HepG2 (cell line): ENCODE measurements around the gene CDK5RAP1. TPM values are rescaled to one million over a fixed set of nuclear protein-coding genes. Genes with fewer than 3 reads are reported as not detected.
A peak's percentile ranks its signal among the peaks of the same experiment; 100 is the strongest.

Experiments used
- BHLHE40 ChIP-seq: IDR thresholded peaks from 2 replicates; pipeline ENCODE4 v1.6.1; 2011; ENCODE audit warnings: low read length, improper control_type of control experiment
- KMT2A ChIP-seq: sonication (generic); formaldehyde crosslinking; IDR thresholded peaks from 2 replicates; pipeline ENCODE4 v1.4.0; 2020; ENCODE audit warnings: missing genetic modification reagents
- MTF2 ChIP-seq: sonication (generic); formaldehyde crosslinking; IDR thresholded peaks from 2 replicates; pipeline ENCODE4 v1.5.0; 2020; ENCODE audit warnings: missing genetic modification reagents, borderline replicate concordance
- RARG ChIP-seq: sonication (generic); formaldehyde crosslinking; IDR thresholded peaks from 2 replicates; pipeline ENCODE4 v1.4.0; 2020; ENCODE audit warnings: low read depth, mild to moderate bottlenecking, missing genetic modification reagents
- REPIN1 ChIP-seq: sonication (generic); formaldehyde crosslinking; IDR thresholded peaks from 2 replicates; pipeline ENCODE4 v1.8.0; 2022; ENCODE audit warnings: missing genetic modification reagents, low read depth, mild to moderate bottlenecking, borderline replicate concordance
- ZNF670 ChIP-seq: sonication (generic); formaldehyde crosslinking; IDR thresholded peaks from 2 replicates; pipeline ENCODE4 v1.8.0; 2022; ENCODE audit warnings: mild to moderate bottlenecking, missing genetic modification reagents, borderline replicate concordance
- polyA plus RNA-seq, 8 experiments: library from polyadenylated mRNA; depleted of rRNA in 3 of 8; stranded (reverse) in 7 of 8; unstranded in 1 of 8; fragments of >200 nt; fragmentation: Illumina TruSeq in 4 of 8; extraction: Trizol in 4 of 8; gene quantifications; 2 replicates each; pipeline versions ENCODE4 v1.2.1 to v1.2.3, GENCODE V29; 2011 to 2016; ENCODE audit warnings: low read depth in 4 of 8, missing spikeins in 1 of 8, mixed read lengths in 1 of 8; ENCODE audit not compliant: insufficient read depth in 1 of 8
- total RNA-seq, 5 experiments: library from RNA; depleted of rRNA; stranded (reverse); fragments of >200 nt; fragmentation: Illumina TruSeq; extraction: Trizol; gene quantifications; 2 replicates each; pipeline ENCODE4 v1.2.3, GENCODE V29; 2016; ENCODE audit warnings: low read depth in 1 of 5
- TF ChIP-seq, protein P1 (sequence below): sonication (generic); formaldehyde crosslinking; IDR thresholded peaks from 2 replicates; pipeline ENCODE4 v1.9.0; 2022; ENCODE audit warnings: missing genetic modification reagents, mild to moderate bottlenecking, borderline replicate concordance
- TF ChIP-seq, protein P2 (sequence below): sonication (generic); formaldehyde crosslinking; IDR thresholded peaks from 2 replicates; pipeline ENCODE4 v1.5.0; 2020; ENCODE audit warnings: missing genetic modification reagents
- TF ChIP-seq, protein P3 (sequence below): sonication (generic); formaldehyde crosslinking; IDR thresholded peaks from 2 replicates; pipeline ENCODE4 v1.8.0; 2022; ENCODE audit warnings: mild to moderate bottlenecking, missing genetic modification reagents
- TF ChIP-seq, protein P4 (sequence below): sonication (generic); formaldehyde crosslinking; conservative IDR thresholded peaks from 2 replicates; pipeline ENCODE4 v1.8.1; 2023; ENCODE audit warnings: missing genetic modification reagents
- TF ChIP-seq, protein P5 (sequence below): sonication (generic); formaldehyde crosslinking; IDR thresholded peaks from 2 replicates; pipeline ENCODE4 v1.4.0; 2020; ENCODE audit warnings: mild to moderate bottlenecking, missing genetic modification reagents

Gene CDK5RAP1
- total and polyA plus RNA-seq, 2 of the 13 experiments (the other 11 are each of a cell fraction or from before 2014, with no cell fraction given): 53.6 to 98.2 TPM

DNA sequence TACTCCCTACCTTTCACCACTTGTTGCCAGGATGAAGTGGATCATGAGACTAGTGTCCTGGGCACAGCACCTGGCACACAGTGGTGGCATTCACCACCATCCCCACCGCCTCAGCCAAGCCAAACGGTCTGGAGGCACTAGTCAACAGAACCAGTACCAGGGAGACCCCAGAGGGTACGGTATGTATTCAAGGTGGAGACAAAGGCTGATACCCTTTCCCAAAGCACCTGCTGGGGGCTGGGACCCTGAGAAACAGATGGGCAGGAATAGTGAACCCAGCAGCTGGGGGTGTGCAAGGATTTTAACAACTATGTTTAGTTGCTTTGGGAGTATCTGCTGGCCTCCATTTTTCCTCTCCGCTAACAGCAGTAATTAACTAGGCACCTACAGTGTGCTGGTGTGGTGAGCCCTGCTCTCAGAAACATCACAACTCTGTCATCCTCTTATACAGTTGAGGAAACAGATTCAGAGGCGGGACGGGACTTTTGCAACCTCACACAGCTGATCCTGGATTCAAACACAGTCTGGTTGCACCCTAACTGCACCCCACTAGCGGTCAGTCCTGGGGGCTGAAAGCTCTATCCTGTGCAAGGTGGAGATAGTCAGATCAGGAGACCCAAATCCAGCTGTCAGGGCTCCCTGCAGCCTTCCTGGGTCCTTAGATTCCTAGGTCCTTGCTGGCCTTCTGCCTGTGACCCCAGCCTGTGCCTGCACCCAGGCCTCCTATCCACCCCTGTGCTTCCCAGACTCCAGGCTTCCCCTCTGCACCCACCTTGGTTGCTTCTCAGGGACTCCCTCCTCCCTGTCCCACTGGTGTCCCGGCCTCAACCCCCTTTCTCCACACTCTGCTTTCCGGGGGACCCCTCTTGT is 41.1 kb upstream of the CDK5RAP1 start (continued):
- TF ChIP-seq, protein P1, sequence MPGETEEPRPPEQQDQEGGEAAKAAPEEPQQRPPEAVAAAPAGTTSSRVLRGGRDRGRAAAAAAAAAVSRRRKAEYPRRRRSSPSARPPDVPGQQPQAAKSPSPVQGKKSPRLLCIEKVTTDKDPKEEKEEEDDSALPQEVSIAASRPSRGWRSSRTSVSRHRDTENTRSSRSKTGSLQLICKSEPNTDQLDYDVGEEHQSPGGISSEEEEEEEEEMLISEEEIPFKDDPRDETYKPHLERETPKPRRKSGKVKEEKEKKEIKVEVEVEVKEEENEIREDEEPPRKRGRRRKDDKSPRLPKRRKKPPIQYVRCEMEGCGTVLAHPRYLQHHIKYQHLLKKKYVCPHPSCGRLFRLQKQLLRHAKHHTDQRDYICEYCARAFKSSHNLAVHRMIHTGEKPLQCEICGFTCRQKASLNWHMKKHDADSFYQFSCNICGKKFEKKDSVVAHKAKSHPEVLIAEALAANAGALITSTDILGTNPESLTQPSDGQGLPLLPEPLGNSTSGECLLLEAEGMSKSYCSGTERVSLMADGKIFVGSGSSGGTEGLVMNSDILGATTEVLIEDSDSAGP (CRISPR knock-in tag): peak; percentile 55; the same call in 1 of the 2 replicates
- no peak for TF ChIP-seq KMT2A (CRISPR knock-in tag)
- no peak for TF ChIP-seq ZNF670 (CRISPR knock-in tag)
- TF ChIP-seq MTF2 (CRISPR knock-in tag): 0 out of 2 replicates have a peak, but pooled peaks have one; percentile 37
- no peak for TF ChIP-seq RARG
- TF ChIP-seq, protein P2, sequence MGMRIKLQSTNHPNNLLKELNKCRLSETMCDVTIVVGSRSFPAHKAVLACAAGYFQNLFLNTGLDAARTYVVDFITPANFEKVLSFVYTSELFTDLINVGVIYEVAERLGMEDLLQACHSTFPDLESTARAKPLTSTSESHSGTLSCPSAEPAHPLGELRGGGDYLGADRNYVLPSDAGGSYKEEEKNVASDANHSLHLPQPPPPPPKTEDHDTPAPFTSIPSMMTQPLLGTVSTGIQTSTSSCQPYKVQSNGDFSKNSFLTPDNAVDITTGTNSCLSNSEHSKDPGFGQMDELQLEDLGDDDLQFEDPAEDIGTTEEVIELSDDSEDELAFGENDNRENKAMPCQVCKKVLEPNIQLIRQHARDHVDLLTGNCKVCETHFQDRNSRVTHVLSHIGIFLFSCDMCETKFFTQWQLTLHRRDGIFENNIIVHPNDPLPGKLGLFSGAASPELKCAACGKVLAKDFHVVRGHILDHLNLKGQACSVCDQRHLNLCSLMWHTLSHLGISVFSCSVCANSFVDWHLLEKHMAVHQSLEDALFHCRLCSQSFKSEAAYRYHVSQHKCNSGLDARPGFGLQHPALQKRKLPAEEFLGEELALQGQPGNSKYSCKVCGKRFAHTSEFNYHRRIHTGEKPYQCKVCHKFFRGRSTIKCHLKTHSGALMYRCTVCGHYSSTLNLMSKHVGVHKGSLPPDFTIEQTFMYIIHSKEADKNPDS: no peak
- TF ChIP-seq REPIN1: 0 out of 2 replicates have a peak, but pooled peaks have one; percentile 12
- TF ChIP-seq BHLHE40: no peak
- TF ChIP-seq, protein P3, sequence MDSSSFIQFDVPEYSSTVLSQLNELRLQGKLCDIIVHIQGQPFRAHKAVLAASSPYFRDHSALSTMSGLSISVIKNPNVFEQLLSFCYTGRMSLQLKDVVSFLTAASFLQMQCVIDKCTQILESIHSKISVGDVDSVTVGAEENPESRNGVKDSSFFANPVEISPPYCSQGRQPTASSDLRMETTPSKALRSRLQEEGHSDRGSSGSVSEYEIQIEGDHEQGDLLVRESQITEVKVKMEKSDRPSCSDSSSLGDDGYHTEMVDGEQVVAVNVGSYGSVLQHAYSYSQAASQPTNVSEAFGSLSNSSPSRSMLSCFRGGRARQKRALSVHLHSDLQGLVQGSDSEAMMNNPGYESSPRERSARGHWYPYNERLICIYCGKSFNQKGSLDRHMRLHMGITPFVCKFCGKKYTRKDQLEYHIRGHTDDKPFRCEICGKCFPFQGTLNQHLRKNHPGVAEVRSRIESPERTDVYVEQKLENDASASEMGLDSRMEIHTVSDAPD (CRISPR knock-in tag): 0 out of 2 replicates have a peak, but pooled peaks have one; percentile 57
- TF ChIP-seq, protein P4, sequence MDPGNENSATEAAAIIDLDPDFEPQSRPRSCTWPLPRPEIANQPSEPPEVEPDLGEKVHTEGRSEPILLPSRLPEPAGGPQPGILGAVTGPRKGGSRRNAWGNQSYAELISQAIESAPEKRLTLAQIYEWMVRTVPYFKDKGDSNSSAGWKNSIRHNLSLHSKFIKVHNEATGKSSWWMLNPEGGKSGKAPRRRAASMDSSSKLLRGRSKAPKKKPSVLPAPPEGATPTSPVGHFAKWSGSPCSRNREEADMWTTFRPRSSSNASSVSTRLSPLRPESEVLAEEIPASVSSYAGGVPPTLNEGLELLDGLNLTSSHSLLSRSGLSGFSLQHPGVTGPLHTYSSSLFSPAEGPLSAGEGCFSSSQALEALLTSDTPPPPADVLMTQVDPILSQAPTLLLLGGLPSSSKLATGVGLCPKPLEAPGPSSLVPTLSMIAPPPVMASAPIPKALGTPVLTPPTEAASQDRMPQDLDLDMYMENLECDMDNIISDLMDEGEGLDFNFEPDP (CRISPR knock-in tag): 0 out of 2 replicates have a peak, but pooled peaks have one; percentile 64
- TF ChIP-seq, protein P5, sequence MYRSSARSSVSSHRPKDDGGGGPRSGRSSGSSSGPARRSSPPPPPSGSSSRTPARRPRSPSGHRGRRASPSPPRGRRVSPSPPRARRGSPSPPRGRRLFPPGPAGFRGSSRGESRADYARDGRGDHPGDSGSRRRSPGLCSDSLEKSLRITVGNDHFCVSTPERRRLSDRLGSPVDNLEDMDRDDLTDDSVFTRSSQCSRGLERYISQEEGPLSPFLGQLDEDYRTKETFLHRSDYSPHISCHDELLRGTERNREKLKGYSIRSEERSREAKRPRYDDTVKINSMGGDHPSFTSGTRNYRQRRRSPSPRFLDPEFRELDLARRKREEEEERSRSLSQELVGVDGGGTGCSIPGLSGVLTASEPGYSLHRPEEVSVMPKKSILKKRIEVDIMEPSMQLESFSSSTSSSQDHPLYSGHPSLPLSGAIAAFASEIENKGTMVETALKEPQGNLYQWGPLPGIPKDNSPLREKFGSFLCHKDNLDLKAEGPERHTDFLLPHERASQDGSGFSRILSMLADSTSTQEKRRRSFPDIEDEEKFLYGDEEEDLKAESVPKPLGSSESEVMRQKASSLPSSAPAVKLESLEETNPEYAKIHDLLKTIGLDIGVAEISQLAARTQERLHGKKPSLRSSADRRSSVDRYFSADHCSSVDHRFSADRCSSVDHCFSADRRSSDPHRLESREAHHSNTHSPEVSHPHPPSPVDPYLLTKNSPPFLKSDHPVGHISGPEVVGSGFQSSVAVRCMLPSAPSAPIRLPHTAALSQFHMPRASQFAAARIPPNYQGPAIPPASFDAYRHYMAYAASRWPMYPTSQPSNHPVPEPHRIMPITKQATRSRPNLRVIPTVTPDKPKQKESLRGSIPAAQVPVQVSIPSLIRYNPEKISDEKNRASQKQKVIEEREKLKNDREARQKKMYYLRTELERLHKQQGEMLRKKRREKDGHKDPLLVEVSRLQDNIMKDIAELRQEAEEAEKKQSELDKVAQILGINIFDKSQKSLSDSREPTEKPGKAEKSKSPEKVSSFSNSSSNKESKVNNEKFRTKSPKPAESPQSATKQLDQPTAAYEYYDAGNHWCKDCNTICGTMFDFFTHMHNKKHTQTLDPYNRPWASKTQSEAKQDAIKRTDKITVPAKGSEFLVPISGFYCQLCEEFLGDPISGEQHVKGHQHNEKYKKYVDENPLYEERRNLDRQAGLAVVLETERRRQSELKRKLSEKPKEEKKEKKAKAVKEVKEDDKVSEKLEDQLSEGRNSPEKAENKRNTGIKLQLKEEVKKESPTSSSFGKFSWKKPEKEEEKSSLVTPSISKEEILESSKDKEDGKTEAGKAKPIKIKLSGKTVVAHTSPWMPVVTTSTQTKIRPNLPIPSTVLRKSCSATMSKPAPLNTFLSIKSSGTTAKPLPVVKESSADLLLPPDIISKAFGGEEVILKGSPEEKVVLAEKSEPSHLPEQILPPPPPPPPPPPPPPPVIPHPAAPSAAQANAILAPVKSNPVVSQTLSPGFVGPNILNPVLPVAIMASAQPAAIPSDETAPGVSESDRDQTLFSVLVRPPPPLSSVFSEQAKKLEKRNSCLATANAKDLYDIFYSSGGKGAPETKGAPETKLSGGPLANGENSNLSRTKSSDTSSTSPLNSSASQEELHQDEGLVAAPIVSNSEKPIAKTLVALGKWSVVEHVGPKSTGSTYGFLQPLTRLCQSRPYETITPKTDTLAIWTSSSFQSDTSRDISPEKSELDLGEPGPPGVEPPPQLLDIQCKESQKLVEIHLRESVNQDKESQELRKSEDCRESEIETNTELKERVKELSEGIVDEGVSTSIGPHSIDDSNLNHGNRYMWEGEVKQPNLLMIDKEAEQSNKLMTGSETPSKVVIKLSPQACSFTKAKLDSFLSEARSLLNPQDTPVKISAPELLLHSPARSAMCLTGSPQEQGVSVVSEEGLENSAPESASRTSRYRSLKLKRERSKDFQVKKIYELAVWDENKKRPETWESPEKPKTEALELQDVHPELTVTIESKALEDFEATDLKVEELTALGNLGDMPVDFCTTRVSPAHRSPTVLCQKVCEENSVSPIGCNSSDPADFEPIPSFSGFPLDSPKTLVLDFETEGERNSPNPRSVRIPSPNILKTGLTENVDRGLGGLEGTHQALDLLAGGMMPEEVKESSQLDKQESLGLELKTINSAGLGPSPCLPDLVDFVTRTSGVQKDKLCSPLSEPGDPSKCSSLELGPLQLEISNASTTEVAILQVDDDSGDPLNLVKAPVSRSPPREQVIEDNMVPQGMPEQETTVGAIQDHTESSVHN (CRISPR knock-in tag): 0 out of 2 replicates have a peak, but pooled peaks have one; percentile 2
